Mesenchymal stem cell (in vitro differentiated cells and primary cell): Measurements from ENCODE around the gene NAT9.

Source experiments
- DNase-seq: peaks from one replicate; pipeline ENCODE4 v3.0.0-alpha.2; 2013
- H2AFZ ChIP-seq: one replicate; pipeline ENCODE4 v1.6.1; 2013; ENCODE audit warnings: low read depth, mild to moderate bottlenecking, control low read depth, inconsistent platforms, low read length, moderate library complexity
- H2AK5ac ChIP-seq: 2 replicates; pipeline ENCODE4 v1.6.1; 2013; ENCODE audit warnings: low read length, moderate library complexity, mild to moderate bottlenecking, inconsistent platforms; ENCODE audit not compliant: severe bottlenecking
- H2BK120ac ChIP-seq: one replicate; pipeline ENCODE4 v1.6.1; 2013; ENCODE audit warnings: low read depth, mild to moderate bottlenecking, inconsistent platforms, low read length, moderate library complexity
- H2BK12ac ChIP-seq, 2 experiments: one replicate each; pipeline ENCODE4 v1.6.1; 2013; ENCODE audit warnings: inconsistent platforms in 2 of 2, low read length in 2 of 2, mild to moderate bottlenecking in 2 of 2, moderate library complexity in 2 of 2, control low read depth in 1 of 2
- H2BK15ac ChIP-seq: one replicate; pipeline ENCODE4 v1.6.1; 2013; ENCODE audit warnings: mild to moderate bottlenecking, low read depth, inconsistent platforms; ENCODE audit not compliant: poor library complexity, severe bottlenecking
- H2BK5ac ChIP-seq: 2 replicates; pipeline ENCODE4 v1.6.1; 2013; ENCODE audit warnings: low read depth, mild to moderate bottlenecking, low read length, control low read depth, inconsistent platforms; ENCODE audit not compliant: poor library complexity, severe bottlenecking
- H3K14ac ChIP-seq, 2 experiments: one replicate each; pipeline ENCODE4 v1.6.1; 2013; ENCODE audit warnings: inconsistent platforms in 2 of 2, low read length in 2 of 2, control low read depth in 1 of 2, mild to moderate bottlenecking in 1 of 2, moderate library complexity in 1 of 2
- H3K18ac ChIP-seq, 2 experiments: one replicate each; pipeline ENCODE4 v1.6.1; 2013; ENCODE audit warnings: inconsistent platforms in 2 of 2, low read length in 2 of 2, control low read depth in 1 of 2, low read depth in 1 of 2, mild to moderate bottlenecking in 1 of 2
- H3K23ac ChIP-seq, 2 experiments: one replicate each; pipeline ENCODE4 v1.6.1; 2013; ENCODE audit warnings: inconsistent platforms in 2 of 2, low read length in 2 of 2, mild to moderate bottlenecking in 2 of 2, moderate library complexity in 2 of 2, control low read depth in 1 of 2
- H3K27ac ChIP-seq: 2 replicates; pipeline ENCODE4 v1.5.1; 2013; ENCODE audit warnings: mild to moderate bottlenecking, moderate library complexity, low read length, control low read depth, inconsistent platforms; ENCODE audit not compliant: poor library complexity, severe bottlenecking
- H3K27me3 ChIP-seq, 2 experiments: 2 replicates each; pipeline versions ENCODE4 v1.6.1 to v1.7.0; 2013; ENCODE audit warnings: low read length in 2 of 2, mild to moderate bottlenecking in 2 of 2, moderate library complexity in 2 of 2, control low read depth in 1 of 2, inconsistent platforms in 1 of 2; ENCODE audit not compliant: control insufficient read depth in 1 of 2, insufficient read depth in 1 of 2
- H3K36me3 ChIP-seq, 2 experiments: 2 replicates each; pipeline versions ENCODE4 v1.6.1 to v1.7.0; 2013; ENCODE audit warnings: low read length in 2 of 2, control low read depth in 1 of 2, inconsistent platforms in 1 of 2, low read depth in 1 of 2, mild to moderate bottlenecking in 1 of 2; ENCODE audit not compliant: insufficient read depth in 2 of 2, control insufficient read depth in 1 of 2
- H3K4ac ChIP-seq, 2 experiments: one replicate each; pipeline ENCODE4 v1.6.1; 2013; ENCODE audit warnings: inconsistent platforms in 2 of 2, low read length in 2 of 2, mild to moderate bottlenecking in 2 of 2, moderate library complexity in 2 of 2, control low read depth in 1 of 2, low read depth in 1 of 2
- H3K4me1 ChIP-seq: 2 replicates; pipeline ENCODE4 v1.6.1; 2013; ENCODE audit warnings: low read depth, low read length, control low read depth; ENCODE audit not compliant: control insufficient read depth, insufficient read depth
- H3K4me2 ChIP-seq: 2 replicates; pipeline ENCODE4 v1.6.1; 2013; ENCODE audit warnings: low read length, mild to moderate bottlenecking, inconsistent platforms; ENCODE audit not compliant: poor library complexity, severe bottlenecking
- H3K4me3 ChIP-seq, 2 experiments: 2 replicates each; pipeline versions ENCODE4 v1.5.1 to v1.7.0; 2013; ENCODE audit warnings: low read length in 2 of 2, mild to moderate bottlenecking in 2 of 2, control low read depth in 1 of 2, low read depth in 1 of 2; ENCODE audit not compliant: insufficient read depth in 1 of 2
- H3K79me1 ChIP-seq: replicated peaks from 2 replicates; pipeline ENCODE4 v1.6.1; 2013; ENCODE audit warnings: mild to moderate bottlenecking, control low read depth, low read length, inconsistent platforms; ENCODE audit not compliant: poor library complexity, severe bottlenecking
- H3K9ac ChIP-seq: 2 replicates; pipeline ENCODE4 v1.7.0; 2013; ENCODE audit warnings: mild to moderate bottlenecking, low read length, moderate library complexity
- H3K9me3 ChIP-seq: 2 replicates; pipeline ENCODE4 v1.7.0; 2013; ENCODE audit warnings: mild to moderate bottlenecking, low read length; ENCODE audit not compliant: control insufficient read depth
- H4K8ac ChIP-seq: one replicate; pipeline ENCODE4 v1.6.1; 2013; ENCODE audit warnings: inconsistent platforms, mild to moderate bottlenecking, low read length, moderate library complexity
- H4K91ac ChIP-seq: one replicate; pipeline ENCODE4 v1.6.1; 2013; ENCODE audit warnings: mild to moderate bottlenecking, low read length, inconsistent platforms
- WGBS: methylation state at CpG from one replicate; pipeline ENCODE4 v1.1.7; 2013; ENCODE audit warnings: mixed read lengths; 5-methylcytosine and 5-hydroxymethylcytosine counted together

Gene NAT9

DNA sequence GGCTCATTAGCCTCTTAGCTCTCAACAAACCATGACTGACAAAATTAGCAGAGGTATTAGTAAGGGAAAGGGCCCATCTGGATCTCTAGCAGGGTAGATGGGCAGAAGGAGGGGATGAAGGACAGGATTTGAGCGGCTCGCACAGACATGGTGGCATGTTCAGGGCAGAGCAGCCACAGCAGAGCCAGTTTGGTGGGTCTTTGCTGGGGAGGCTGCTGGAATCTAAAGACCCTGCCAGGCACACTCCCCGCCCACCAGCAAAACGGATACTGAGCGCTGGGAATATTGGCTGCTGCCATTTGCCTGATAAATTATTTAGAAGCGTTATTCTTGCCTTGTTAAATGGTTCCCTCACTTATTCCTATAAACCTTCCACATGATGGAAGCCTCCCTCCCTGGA is 20.7 kb upstream of the NAT9 start:
- Histone ChIP-seq H2BK12ac (no peak overlapping the region), H3K9ac (no peak overlapping the region), H3K18ac (no peak overlapping the region), H3K79me1 (no peaks in the 10 kb centered on the region), H3K27ac (no peak overlapping the region), H3K4me2 (no peak overlapping the region), H3K9me3 (no peaks in the 10 kb centered on the region), H2AK5ac (no peak overlapping the region), H3K36me3 (peaks cover 70 to 91% of the 10 kb centered on the region in 2 experiments), H3K4ac (no peak overlapping the region), H3K23ac (no peak overlapping the region), H4K8ac (peak overlapping the region; percentile 48), H3K27me3 (no peaks in the 10 kb centered on the region), H2AFZ (no peak overlapping the region), H3K4me1 (peaks cover 27% of the 10 kb centered on the region), H2BK5ac (no peak overlapping the region), H4K91ac (no peak overlapping the region), H3K4me3 (no peak overlapping the region), H2BK15ac (no peak overlapping the region), H2BK120ac (no peak overlapping the region), H3K14ac (no peak overlapping the region)
- 96% methylated on average over 6 of the region's 6 CpGs for WGBS
- DNase-seq: no peak

DNA sequence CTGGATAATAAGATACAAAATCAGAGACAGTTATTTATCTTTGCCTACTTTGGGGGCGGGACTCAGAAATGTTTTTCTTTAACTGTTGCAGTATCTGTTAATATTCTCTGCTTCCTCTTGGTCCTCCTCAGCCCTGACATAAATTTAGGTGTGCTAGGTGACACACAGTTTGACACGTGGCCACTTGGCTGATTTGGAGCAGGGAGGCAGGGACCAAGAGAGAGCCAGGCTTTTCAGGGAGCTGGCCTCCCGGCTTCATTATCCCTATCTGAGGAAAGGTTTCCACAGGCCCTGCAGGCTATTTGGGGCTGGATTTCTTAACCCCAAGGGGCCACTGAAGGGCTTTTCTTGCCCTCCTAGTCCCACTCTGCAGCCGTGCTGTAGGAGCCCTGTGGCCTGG is 20.1 kb upstream of the NAT9 start:
- WGBS: 88% methylated on average over 4 of the region's 4 CpGs
- H2AFZ ChIP-seq: no peak overlapping the region

DNA sequence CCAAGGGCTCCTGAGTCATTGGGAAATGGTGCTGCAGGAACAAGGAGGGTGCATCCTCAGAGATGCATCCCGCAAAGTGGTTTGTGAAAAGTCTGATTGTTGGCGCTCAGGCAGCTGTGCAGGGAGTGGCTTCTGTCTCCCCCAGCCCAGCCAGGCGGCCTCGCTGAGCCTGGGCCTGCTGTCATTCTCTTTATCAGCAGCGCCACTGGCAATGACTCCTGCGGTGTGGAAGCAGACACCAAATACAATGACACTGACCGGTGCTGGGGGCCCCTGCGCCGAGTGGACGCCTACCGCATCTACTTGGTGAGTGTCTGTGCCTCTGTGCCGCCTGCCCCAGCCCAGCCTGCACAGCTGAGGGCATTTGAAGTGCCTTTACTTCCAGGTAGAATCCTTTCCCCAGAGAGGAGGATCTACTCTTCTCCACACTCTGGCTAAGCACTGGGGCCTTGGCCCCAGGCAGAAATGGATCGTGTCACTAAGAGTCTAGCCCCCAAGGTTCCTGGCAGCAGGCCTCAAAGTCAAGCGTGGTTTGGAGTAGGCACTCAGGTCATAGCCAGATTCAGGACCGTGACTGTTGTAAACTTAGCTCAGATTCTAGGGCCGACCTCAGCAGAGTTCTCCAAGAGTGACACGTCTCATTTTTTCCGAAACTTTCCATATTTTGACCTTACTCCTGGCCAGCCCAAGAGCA is 19.3 kb upstream of the NAT9 start:
- Histone ChIP-seq H4K8ac (no peak overlapping the region), H3K9me3 (no peaks in the 10 kb centered on the region), H3K9ac (no peak overlapping the region), H3K14ac (no peak overlapping the region), H3K36me3 (peaks cover 66 to 84% of the 10 kb centered on the region in 2 experiments), H3K4me2 (no peak overlapping the region), H3K79me1 (no peaks in the 10 kb centered on the region), H4K91ac (no peak overlapping the region), H3K4me1 (peaks cover 36% of the 10 kb centered on the region), H3K27ac (no peak overlapping the region), H2AFZ (no peak overlapping the region), H2BK120ac (no peak overlapping the region), H3K23ac (no peak overlapping the region), H3K18ac (no peak overlapping the region), H2BK12ac (no peak overlapping the region), H2AK5ac (no peak overlapping the region), H3K27me3 (no peaks in the 10 kb centered on the region), H3K4me3 (no peak overlapping the region), H2BK5ac (no peak overlapping the region), H3K4ac (no peak overlapping the region), H2BK15ac (no peak overlapping the region)
- WGBS: 95% methylated on average over 18 of the region's 18 CpGs
- no peak for DNase-seq

More for the DNA sequence above, 20.1 kb upstream of the NAT9 start:
- H2BK12ac ChIP-seq: no peak overlapping the region
- H3K79me1 ChIP-seq: no peaks in the 10 kb centered on the region
- no peak overlapping the region for H2BK120ac ChIP-seq
- no peak overlapping the region for H2AK5ac ChIP-seq
- no peaks in the 10 kb centered on the region for H3K27me3 ChIP-seq
- H2BK15ac ChIP-seq: no peak overlapping the region
- H4K8ac ChIP-seq: no peak overlapping the region
- no peak overlapping the region for H3K23ac ChIP-seq
- no peak overlapping the region for H3K18ac ChIP-seq
- DNase-seq: no peak
- no peak overlapping the region for H3K14ac ChIP-seq
- peaks cover 30% of the 10 kb centered on the region for H3K4me1 ChIP-seq
- no peak overlapping the region for H3K4ac ChIP-seq
- no peak overlapping the region for H3K4me2 ChIP-seq
- H4K91ac ChIP-seq: no peak overlapping the region
- no peak overlapping the region for H3K4me3 ChIP-seq
- no peak overlapping the region for H3K9ac ChIP-seq
- H3K27ac ChIP-seq: no peak overlapping the region
- no peaks in the 10 kb centered on the region for H3K9me3 ChIP-seq
- H3K36me3 ChIP-seq: peaks cover 67 to 84% of the 10 kb centered on the region in 2 experiments
- H2BK5ac ChIP-seq: no peak overlapping the region

DNA sequence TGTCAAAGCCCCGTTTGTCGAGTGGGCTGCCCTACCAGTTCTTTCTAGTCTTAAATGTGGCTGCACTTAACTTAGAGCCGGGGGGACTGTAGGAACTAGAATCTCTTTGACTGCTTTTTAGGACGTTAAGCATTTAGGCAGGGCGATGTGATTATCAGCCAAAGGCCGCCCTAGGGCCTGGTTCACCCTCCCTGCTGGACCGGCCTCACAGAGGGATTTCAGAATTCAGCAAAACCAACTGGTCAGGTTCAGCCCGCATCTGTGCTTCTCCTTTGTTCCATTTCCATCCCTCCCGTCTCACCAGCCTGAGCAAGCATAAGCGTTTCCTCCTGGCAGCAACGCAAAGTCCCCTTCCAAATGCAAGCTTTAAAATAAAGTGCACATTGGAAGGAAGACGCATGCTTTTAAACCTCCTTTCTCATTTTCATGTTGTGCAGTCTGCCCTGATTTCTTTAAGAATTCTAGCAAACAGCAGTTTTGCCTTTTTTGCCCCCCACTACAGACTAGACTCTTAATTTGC is 16.5 kb upstream of the NAT9 start:
- Histone ChIP-seq H3K14ac (no peak overlapping the region), H2BK15ac (no peak overlapping the region), H4K91ac (no peak overlapping the region), H2AFZ (no peak overlapping the region), H2BK12ac (no peak overlapping the region), H2BK120ac (no peak overlapping the region), H3K4me1 (peaks cover 25% of the 10 kb centered on the region), H3K27me3 (no peaks in the 10 kb centered on the region), H3K36me3 (peaks cover 68 to 75% of the 10 kb centered on the region in 2 experiments), H3K9ac (no peak overlapping the region), H3K4me3 (no peak overlapping the region), H3K9me3 (no peaks in the 10 kb centered on the region), H3K18ac (no peak overlapping the region), H3K4ac (no peak overlapping the region), H2BK5ac (no peak overlapping the region), H3K79me1 (no peaks in the 10 kb centered on the region), H3K23ac (no peak overlapping the region), H4K8ac (no peak overlapping the region), H2AK5ac (no peak overlapping the region), H3K4me2 (no peak overlapping the region), H3K27ac (no peak overlapping the region)
- WGBS: 97% methylated on average over 12 of the region's 12 CpGs
- DNase-seq: no peak
